Mesodermal cell (in vitro differentiated cells): ENCODE measurements around the gene KCNMB4.

ENCODE experiments used
- H3K27ac ChIP-seq: 2 replicates; pipeline ENCODE4 v1.7.0; 2013; ENCODE audit warnings: mild to moderate bottlenecking, low read depth, low read length, moderate library complexity; ENCODE audit not compliant: severe bottlenecking
- H3K36me3 ChIP-seq: 2 replicates; pipeline ENCODE4 v1.7.1; 2013; ENCODE audit warnings: mild to moderate bottlenecking, low read length, moderate library complexity; ENCODE audit not compliant: control insufficient read depth, insufficient read depth
- H3K4me1 ChIP-seq: one replicate; pipeline ENCODE4 v1.7.1; 2013; ENCODE audit warnings: mild to moderate bottlenecking, low read length; ENCODE audit not compliant: insufficient read depth, control insufficient read depth, poor library complexity, severe bottlenecking
- H3K4me3 ChIP-seq: 2 replicates; pipeline ENCODE4 v1.7.0; 2013; ENCODE audit warnings: low read length, control low read depth, mild to moderate bottlenecking; ENCODE audit not compliant: insufficient read depth, poor library complexity, severe bottlenecking; ENCODE audit errors: extremely low read depth
- H3K9me3 ChIP-seq: 2 replicates; pipeline ENCODE4 v1.7.1; 2013; ENCODE audit warnings: mild to moderate bottlenecking, low read length, moderate library complexity; ENCODE audit not compliant: control insufficient read depth
- whole genome bisulfite sequencing, 2 experiments: methylation state at CpG; one replicate each; pipeline ENCODE4 v1.1.5; 2013; ENCODE audit warnings: missing lambda C conversion rate in 2 of 2; ENCODE audit not compliant: insufficient coverage in 2 of 2; 5-methylcytosine and 5-hydroxymethylcytosine counted together

Gene KCNMB4

GRCh38 chr12:70467918-70468733 lies 102.0 kb downstream of the KCNMB4 start:
- 95 to 97% methylated on average over 5 to 9 of the region's 10 CpGs for WGBS, 2 experiments

GRCh38 chr12:70468741-70469140 lies 102.7 kb downstream of the KCNMB4 start:
- Histone ChIP-seq H3K27ac (no peak overlapping the region), H3K4me3 (no peak overlapping the region), H3K36me3 (no peaks in the 10 kb centered on the region), H3K4me1 (no peaks in the 10 kb centered on the region), H3K9me3 (peaks cover 14% of the 10 kb centered on the region)
- no CpG with 5 or more reads among the region's 3 CpGs for WGBS, 2 experiments

More at GRCh38 chr12:70467918-70468733, 102.0 kb downstream of the KCNMB4 start:
- H3K4me1 ChIP-seq = no peaks in the 10 kb centered on the region
- H3K9me3 ChIP-seq = peaks cover 21% of the 10 kb centered on the region
- H3K27ac ChIP-seq = no peak overlapping the region
- no peak overlapping the region for H3K4me3 ChIP-seq
- no peaks in the 10 kb centered on the region for H3K36me3 ChIP-seq

- Histone ChIP-seq H3K9me3 (peaks cover 9% of the 10 kb centered on the region), H3K4me1 (no peaks in the 10 kb centered on the region), H3K27ac (no peak overlapping the region), H3K36me3 (no peaks in the 10 kb centered on the region), H3K4me3 (no peak overlapping the region)
- 96 to 100% methylated on average over 2 to 5 of the region's 12 CpGs for WGBS, 2 experiments
Observed at GRCh38 chr12:70469221-70469820, 103.2 kb downstream of the KCNMB4 start.

- Histone ChIP-seq H3K4me3 (no peak overlapping the region), H3K27ac (no peak overlapping the region), H3K9me3 (no peaks in the 10 kb centered on the region), H3K4me1 (no peaks in the 10 kb centered on the region), H3K36me3 (no peaks in the 10 kb centered on the region)
- 100% methylated on average over 1 of the region's 1 CpG for WGBS, 2 experiments
Observed at GRCh38 chr12:70482764-70483163, 116.7 kb downstream of the KCNMB4 start.
